HG03064 (cell line): ENCODE measurements around the gene SLMAP.

Source experiments
- ATAC-seq: cut with Tn5 transposase; IDR thresholded peaks from one replicate; pipeline ENCODE4 v1.9.1; 2021; ENCODE audit warnings: low read depth; ENCODE audit not compliant: unreplicated experiment

Gene SLMAP

DNA sequence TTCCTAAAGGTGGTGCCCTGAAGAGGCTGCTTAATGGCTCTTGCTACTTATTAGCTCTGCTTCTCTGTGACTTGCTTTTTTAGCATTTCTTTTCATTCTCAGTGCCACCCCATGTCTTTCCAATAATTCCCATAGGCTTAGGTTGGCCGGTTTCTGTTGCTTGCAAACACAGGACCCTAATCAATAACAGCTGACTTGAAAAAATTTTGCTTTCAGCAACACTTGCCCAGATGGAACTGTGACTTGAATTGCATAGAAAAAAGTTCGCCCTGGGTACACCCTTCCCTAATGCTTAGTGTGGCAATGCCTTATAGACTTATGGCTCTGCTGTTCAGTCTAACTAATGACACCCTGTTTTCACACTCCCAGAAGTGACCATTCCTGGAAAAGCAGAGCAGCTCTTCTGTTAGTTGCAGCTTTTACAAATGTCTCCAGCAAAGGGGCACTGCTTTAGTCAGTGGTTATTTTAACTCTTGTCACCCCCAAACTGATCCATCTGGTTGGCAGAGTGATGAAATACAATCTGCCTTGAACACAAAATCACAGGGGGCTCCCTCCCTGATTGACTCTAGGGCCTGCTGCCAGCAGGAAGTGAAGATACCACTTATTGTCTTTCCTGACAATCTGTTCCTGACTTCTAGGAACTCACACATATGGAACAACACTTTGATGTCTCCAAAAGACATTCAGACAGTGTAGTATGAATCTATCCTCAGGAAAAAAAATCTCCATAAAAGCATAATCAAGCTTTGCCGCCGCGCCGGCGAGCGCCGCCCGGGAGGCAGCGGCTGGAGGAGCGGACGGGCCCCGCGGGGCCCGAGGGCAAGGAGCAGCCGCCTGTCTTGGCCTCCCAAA is 9.7 kb upstream of the SLMAP start:
- no peak for ATAC-seq

DNA sequence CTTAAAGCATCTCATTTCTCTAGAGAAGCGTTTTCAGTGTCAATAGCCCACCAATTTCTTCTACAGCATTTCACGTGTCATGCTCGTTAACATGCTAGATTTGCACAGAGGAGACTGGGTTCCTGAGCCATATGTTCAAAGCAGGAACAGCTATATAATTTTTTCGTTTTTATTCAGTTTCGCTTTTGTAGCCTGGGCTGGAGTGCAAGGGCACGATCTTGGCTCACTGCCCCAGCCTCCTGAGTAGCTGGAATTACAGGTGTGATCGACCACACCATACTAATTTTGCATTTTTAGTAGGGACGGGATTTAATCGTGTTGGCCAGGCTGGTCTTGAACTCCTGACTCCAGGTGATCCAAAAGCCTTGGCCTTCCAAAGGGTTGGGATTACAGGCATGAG is 6.6 kb upstream of the SLMAP start:
- ATAC-seq: no peak

DNA sequence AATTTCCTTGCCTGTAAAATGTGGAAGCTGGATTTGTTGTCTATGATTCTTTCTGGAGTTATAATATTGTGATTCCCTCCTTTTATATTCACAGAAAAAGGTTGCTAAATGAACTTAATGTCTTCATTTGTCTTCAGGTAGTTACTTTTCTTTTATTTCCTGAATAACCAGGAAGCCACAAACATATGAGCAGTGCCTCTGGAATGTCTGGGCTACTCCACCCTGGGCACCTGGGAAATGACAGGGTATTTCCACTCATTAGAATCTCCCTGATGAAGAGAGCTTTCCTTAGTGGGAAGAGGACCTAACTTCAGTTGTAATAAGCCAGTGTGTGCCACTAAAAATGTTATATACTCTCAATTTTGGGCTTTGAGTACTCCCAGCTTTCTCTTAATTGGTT is 3.8 kb upstream of the SLMAP start:
- no peak for ATAC-seq

GRCh38 chr3:57753016-57753415 is 3.1 kb upstream of the SLMAP start:
- ATAC-seq: no peak

GRCh38 chr3:57755368-57755675 is 787 bp upstream of the SLMAP start:
- no peak for ATAC-seq

DNA sequence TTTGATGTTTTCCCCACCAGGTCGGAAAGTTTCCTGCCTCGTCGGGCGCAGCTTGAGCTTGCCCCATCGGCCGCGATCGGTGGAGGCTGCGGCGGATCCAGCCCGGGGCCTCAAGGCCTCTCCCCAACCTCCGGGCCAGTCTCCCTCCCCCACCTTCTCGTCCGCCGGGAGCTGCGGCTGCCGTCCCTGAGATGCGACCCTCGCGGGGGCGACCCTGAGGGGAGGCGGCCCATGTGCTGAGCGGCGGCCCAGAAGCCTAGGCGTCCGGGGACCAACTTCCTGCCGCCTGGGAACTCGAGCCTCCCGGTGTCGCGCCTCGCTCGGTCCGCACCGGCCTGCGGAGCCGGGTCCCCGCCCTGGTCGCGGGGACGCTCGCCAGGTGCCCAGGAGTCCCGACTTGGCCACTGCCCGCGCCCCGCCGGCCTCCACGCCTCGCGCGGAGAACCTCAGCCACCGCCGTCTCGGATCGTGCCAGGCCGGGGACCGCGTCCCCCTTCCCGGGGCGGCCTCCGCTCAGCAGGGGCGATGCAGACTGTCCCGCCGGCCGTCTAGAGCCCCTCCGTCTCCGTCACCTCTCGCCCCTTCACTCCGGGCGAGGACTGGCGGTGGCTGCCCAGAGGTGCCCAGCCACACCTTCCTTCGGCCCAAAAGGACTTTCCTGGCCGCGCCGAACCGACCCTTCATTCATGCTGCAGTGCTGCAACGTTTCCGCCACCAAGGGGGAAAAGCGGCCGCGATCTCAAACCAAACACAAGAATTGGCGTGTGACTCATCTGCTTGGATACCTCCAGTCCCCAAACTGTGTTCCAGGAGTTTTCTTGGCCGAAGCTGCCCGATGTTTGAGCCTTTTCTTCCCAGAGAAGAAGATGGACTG is 656 bp downstream of the SLMAP start:
- ATAC-seq: peak; percentile 15

GRCh38 chr3:57757642-57758297 is 1.7 kb downstream of the SLMAP start:
- ATAC-seq: no peak

DNA sequence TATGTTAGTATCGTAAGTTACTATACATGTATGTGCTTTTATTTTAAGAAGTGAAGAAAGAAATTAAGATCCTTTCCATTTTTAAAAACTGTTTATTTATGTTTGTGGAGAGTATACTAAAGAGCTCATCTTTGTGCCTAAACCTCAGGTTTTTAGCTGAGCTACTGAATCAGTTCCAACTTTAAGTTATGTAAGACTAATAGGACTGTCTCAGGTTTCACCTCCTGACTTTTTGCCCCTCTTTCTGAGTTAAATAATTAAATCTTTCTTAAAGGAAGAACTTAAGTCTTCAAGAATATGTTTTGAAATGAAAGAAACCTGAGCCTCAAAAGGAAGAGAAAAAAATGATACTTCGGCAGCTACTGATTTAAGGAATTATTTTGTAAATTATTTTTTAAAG is 2.6 kb downstream of the SLMAP start:
- ATAC-seq: no peak

DNA sequence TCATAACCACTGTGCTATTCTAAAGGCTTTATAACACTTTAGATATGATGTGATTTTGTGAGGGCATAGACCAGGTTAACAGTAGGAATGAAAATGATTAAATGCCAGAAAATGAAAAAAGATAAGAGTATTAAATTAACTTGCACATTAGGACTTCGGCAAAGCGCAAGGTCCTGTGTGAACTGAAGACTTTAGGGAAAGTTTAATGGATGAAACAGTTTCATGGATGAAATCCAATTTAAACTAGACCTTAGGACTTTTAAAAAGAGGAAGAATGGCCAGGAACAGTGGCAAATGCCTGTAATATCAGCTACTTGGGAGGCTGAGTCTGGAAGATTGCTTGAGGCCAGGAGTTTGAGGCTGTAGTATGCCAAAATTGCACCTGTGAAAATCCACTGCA is 8.7 kb downstream of the SLMAP start:
- no peak for ATAC-seq

- ATAC-seq: no peak
Measured at GRCh38 chr3:57768595-57768994, 12.5 kb downstream of the SLMAP start.

- ATAC-seq: no peak
Measured at GRCh38 chr3:57770009-57770827, 14.1 kb downstream of the SLMAP start.

- no peak for ATAC-seq
Measured at GRCh38 chr3:57772251-57772650, 16.1 kb downstream of the SLMAP start.

DNA sequence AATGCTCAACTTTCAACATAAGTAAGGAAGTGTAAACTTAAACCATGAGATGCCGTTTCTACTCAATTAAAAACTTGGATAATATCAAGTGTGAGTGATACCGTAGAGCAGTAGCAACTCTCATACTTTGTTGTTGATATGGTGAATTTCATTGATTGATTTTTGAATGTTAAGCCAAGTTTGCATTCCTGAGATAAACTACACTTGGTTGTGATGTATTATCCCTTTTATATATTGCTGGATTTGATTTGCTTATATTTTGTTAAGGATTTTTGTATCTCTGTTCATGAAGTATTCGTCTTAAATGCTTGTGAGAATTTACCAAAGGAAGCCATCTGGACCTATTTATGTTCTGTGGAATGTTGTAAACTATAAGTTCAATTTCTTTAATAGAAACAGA is 21.7 kb downstream of the SLMAP start:
- ATAC-seq: no peak

DNA sequence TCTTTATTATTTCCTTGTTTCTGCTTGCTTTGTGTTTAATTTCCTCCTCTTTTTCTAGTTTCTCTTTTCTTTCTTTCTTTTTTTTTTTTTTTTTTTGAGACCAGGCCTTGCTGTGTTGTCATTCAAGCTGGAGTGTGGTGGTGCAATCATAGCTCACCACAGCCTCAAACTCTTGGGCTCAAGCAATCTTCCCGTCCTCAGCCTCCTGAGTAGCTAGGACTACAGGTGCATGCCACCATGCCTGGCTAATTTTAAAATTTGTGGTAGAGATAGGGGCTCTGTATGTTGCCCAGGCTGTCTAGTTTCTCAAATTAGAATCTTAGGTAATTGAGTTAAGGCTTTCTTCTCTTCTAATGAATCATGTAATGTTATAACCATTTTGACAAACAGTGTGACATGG is 22.4 kb downstream of the SLMAP start:
- no peak for ATAC-seq

DNA sequence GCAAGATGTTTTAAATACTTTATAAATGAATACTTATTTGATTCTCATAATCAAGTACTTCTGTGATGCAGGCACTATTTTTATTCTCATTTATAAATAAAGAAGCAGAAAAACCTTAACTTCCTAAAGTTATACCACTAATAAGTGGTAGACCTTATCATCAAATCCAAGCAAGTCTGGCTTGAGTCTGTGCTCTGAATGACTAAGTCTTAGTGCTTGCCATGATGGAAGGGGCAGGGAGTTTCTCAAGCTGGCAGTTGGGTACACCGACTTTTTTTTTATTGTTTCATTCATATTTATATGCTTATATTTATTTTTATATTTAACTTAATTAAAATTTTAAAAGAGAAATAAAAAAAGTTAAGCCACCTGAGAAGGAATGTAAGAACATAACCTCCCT is 23.6 kb downstream of the SLMAP start:
- no peak for ATAC-seq

GRCh38 chr3:57783186-57784088 is 27.3 kb downstream of the SLMAP start:
- ATAC-seq: no peak

- no peak for ATAC-seq
Measured at GRCh38 chr3:57784089-57784735, 28.1 kb downstream of the SLMAP start.

- no peak for ATAC-seq
Measured at GRCh38 chr3:57785446-57785845, 29.3 kb downstream of the SLMAP start.
